ENCODE data around the gene CNNM2. TPM values are rescaled to one million over a fixed set of nuclear protein-coding genes. Genes with fewer than 3 reads are reported as not detected.
"Not testable (repeated sequence)": the region's sequence is repeated elsewhere in the genome, so short reads cannot be mapped to it uniquely, and the experiment has no call there.

Gene CNNM2
- total and polyA plus RNA-seq, 7 donors: 0.49 to 2.6 (median 1.3) TPM

DNA sequence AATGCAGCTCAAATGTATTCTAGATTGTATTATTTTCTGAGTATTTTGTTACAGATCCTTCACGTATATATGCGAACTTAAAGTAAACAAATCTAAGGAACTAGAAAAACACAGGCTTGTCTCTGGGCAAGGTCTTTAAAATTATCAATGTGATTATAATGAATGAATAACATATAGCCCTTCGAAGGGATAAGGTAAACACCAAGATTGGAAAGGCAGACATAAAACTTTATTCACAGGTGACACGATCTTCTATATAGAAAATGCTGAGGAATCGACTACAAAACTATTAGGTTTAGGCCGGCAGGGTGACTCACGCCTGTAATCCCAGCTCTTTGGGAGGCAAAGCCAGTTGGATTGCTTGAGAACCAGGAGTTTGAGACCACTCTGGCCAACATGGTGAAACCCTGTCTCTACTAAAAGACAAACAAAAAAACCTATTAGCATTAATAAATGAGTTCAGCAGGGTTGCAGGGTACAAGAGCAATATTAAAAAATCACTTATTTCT is 80.4 kb downstream of the CNNM2 start:
- 93 to 97% (median 94%) methylated on average over 7 of the region's 7 CpGs for WGBS, 3 donors
- H3K36me3 ChIP-seq (ENCODE audit: insufficient read depth in 1 of 2, low read depth in 1 of 2): no peaks in the 10 kb centered on the region
- H3K27ac ChIP-seq: no peak overlapping the region
- DNase-seq: no peak
- no peak for ATAC-seq
- no peak overlapping the region for H3K4me3 ChIP-seq
- TF ChIP-seq, protein P1, sequence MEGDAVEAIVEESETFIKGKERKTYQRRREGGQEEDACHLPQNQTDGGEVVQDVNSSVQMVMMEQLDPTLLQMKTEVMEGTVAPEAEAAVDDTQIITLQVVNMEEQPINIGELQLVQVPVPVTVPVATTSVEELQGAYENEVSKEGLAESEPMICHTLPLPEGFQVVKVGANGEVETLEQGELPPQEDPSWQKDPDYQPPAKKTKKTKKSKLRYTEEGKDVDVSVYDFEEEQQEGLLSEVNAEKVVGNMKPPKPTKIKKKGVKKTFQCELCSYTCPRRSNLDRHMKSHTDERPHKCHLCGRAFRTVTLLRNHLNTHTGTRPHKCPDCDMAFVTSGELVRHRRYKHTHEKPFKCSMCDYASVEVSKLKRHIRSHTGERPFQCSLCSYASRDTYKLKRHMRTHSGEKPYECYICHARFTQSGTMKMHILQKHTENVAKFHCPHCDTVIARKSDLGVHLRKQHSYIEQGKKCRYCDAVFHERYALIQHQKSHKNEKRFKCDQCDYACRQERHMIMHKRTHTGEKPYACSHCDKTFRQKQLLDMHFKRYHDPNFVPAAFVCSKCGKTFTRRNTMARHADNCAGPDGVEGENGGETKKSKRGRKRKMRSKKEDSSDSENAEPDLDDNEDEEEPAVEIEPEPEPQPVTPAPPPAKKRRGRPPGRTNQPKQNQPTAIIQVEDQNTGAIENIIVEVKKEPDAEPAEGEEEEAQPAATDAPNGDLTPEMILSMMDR (IDR thresholded peaks at IDR 0.05): no peak
- H3K9me3 ChIP-seq: no peaks in the 10 kb centered on the region
- no peaks in the 10 kb centered on the region for H3K27me3 ChIP-seq (ENCODE audit: insufficient read depth in 3 of 3, low read length in 2 of 3)
- intact Hi-C loops (cut with DNase I): no loop called here
- no peaks in the 10 kb centered on the region for H3K4me1 ChIP-seq

DNA sequence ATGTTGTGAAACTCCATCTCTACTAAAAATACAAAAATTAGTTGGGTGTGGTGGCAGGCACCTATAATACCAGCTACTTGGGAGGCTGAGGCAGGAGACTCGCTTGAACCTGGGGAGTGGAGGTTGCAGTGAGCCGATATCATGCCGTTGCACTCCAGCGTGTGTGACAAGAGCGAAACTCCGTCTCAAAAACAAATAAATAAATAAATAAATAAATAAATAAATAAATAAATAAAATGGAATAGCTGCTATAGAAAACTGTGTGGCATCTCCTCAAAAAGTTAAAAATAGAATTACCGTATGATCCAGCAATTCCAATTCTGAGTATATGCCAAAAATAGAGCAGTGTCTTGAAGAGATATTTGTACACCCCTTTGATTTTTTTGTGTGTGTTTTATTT is 82.0 kb downstream of the CNNM2 start:
- H3K27ac ChIP-seq; H3K9me3 ChIP-seq; H3K4me3 ChIP-seq; H3K4me1 ChIP-seq; ATAC-seq; H3K27me3 ChIP-seq (ENCODE audit: insufficient read depth in 3 of 3, low read length in 2 of 3); H3K36me3 ChIP-seq (ENCODE audit: insufficient read depth in 1 of 2, low read depth in 1 of 2); intact Hi-C loops (cut with DNase I); DNase-seq: not testable (repeated sequence)
- WGBS, 3 donors: 82 to 92% (median 89%) methylated on average over 7 of the region's 7 CpGs

DNA sequence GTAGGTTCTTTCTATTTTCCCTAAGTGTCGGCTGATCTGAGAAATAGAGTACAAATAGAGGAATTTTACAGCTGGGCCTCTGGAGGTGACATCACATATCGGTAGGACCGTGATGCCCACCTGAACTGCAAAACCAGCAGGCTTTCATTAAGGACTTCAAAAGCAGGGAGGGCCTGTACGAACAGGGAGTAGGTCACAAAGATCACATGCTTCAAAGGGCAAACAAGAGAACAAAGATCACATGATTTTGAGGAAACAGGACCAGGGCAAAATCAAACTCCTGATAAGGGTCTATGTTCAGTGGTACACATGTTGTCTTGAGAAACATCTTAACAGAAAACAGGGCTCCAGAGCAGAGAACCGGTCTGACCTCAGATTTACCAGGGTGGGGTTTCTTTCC is 88.9 kb downstream of the CNNM2 start:
- no peaks in the 10 kb centered on the region for H3K4me1 ChIP-seq
- no peaks in the 10 kb centered on the region for H3K27me3 ChIP-seq (ENCODE audit: insufficient read depth in 3 of 3, low read length in 2 of 3)
- DNase-seq (no peak), ATAC-seq (no peak)
- H3K4me3 ChIP-seq: no peak overlapping the region
- 72 to 94% (median 85%) methylated on average over 5 of the region's 5 CpGs for WGBS, 3 donors
- TF ChIP-seq, protein P1 (IDR thresholded peaks at IDR 0.05): no peak
- intact Hi-C loops (cut with DNase I): no loop called here
- H3K36me3 ChIP-seq (ENCODE audit: insufficient read depth in 1 of 2, low read depth in 1 of 2): no peaks in the 10 kb centered on the region
- no peak overlapping the region for H3K27ac ChIP-seq
- H3K9me3 ChIP-seq: no peaks in the 10 kb centered on the region

DNA sequence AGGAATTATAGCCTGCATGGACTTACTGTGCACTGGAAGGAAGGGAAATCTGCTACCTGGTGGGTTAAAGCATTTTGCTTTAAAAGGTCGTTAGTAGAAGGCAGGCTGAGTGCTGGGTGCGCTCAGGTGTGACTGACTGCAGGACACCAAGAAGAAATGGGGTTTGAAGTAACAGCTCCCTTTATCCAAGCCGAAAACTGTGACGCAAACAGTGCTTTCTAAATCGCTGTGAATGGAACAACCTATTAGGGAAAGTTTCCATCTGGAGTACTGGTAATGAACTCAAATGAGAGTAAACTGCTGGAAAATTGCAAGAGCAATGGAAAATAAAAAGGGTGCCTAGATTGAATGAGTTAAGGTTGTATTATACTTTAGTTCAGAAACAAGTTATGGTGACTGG is 95.3 kb downstream of the CNNM2 start:
- intact Hi-C loops (cut with DNase I): no loop called here
- Histone ChIP-seq H3K9me3 (no peaks in the 10 kb centered on the region), H3K27ac (no peak overlapping the region), H3K36me3 (ENCODE audit: insufficient read depth in 1 of 2, low read depth in 1 of 2) (no peaks in the 10 kb centered on the region), H3K27me3 (ENCODE audit: insufficient read depth in 3 of 3, low read length in 2 of 3) (no peaks in the 10 kb centered on the region), H3K4me1 (no peaks in the 10 kb centered on the region), H3K4me3 (no peak overlapping the region)
- 81 to 85% (median 82%) methylated on average over 5 of the region's 5 CpGs for WGBS, 3 donors
- no peak for DNase-seq
- TF ChIP-seq, protein P1 (IDR thresholded peaks at IDR 0.05): no peak
- no peak for ATAC-seq

DNA sequence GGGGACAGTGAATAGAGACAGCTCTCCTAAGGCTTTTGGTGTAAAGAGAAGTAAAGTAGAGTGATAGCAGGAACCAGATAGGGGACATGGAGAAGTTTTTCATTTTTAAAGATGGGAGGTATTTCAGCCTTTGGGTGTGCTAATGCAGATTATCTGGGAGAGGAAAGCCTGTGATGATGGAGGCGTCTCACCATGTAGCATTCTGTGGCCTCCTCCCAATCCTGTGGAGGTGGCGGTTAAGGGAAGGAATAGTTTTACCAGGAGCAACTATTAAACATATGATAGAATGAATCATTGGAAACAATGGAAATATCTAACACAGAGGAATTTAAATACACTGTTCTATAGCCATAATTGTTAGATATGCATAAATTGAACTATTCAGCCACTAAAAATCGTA is 101.3 kb downstream of the CNNM2 start:
- TF ChIP-seq, protein P1 (IDR thresholded peaks at IDR 0.05): no peak
- Histone ChIP-seq H3K36me3 (ENCODE audit: insufficient read depth in 1 of 2, low read depth in 1 of 2) (no peaks in the 10 kb centered on the region), H3K4me3 (no peak overlapping the region), H3K4me1 (no peaks in the 10 kb centered on the region), H3K27ac (no peak overlapping the region), H3K9me3 (no peaks in the 10 kb centered on the region), H3K27me3 (ENCODE audit: insufficient read depth in 3 of 3, low read length in 2 of 3) (no peaks in the 10 kb centered on the region)
- no peak for DNase-seq
- intact Hi-C loops (cut with DNase I): no loop called here
- 96 to 98% (median 97%) methylated on average over 3 of the region's 3 CpGs for WGBS, 3 donors
- no peak for ATAC-seq
